CD14-positive monocyte (primary cell): ENCODE measurements around the gene GCK. TPM values are rescaled to one million over a fixed set of nuclear protein-coding genes. Genes with fewer than 3 reads are reported as not detected.

ENCODE experiments used
- DNase-seq, 3 donors: peaks; one replicate each; pipeline ENCODE4 v3.0.0-alpha.2; 2011 to 2022
- H2AFZ ChIP-seq: 2 replicates; pipeline ENCODE4 v1.6.0; 2012; ENCODE audit warnings: mild to moderate bottlenecking, low read depth, low read length, inconsistent platforms; ENCODE audit not compliant: insufficient read depth, poor library complexity, severe bottlenecking
- H3K27ac ChIP-seq, 2 donors: 1 replicate in 1 of 2; 2 replicates in 1 of 2; pipeline ENCODE4 v1.5.1; 2012 to 2013; ENCODE audit warnings: low read length in 2 of 2, control low read depth in 1 of 2, inconsistent platforms in 1 of 2, low read depth in 1 of 2, mild to moderate bottlenecking in 1 of 2
- H3K27me3 ChIP-seq, 2 donors: one replicate each; pipeline versions ENCODE4 v1.6.0 to v1.6.1; 2011 to 2013; ENCODE audit warnings: low read length in 2 of 2; ENCODE audit not compliant: control insufficient read depth in 2 of 2, insufficient read depth in 2 of 2
- H3K36me3 ChIP-seq, 2 donors: replicated peaks in 1 of 2; 1 replicate in 1 of 2; 2 replicates in 1 of 2; pipeline versions ENCODE4 v1.5.1 to v1.6.1; 2012 to 2013; ENCODE audit warnings: low read length in 2 of 2, control low read depth in 1 of 2, inconsistent platforms in 1 of 2, mild to moderate bottlenecking in 1 of 2; ENCODE audit not compliant: insufficient read depth in 2 of 2, control insufficient read depth in 1 of 2
- H3K4me1 ChIP-seq, 2 donors: 1 replicate in 1 of 2; 2 replicates in 1 of 2; pipeline versions ENCODE4 v1.5.1 to v1.6.1; 2012 to 2013; ENCODE audit warnings: low read length in 2 of 2, control low read depth in 1 of 2, inconsistent platforms in 1 of 2, mild to moderate bottlenecking in 1 of 2, moderate library complexity in 1 of 2; ENCODE audit not compliant: insufficient read depth in 2 of 2, control insufficient read depth in 1 of 2
- H3K4me2 ChIP-seq: replicated peaks from 2 replicates; pipeline ENCODE3; 2012; ENCODE audit warnings: low read length, moderate library complexity, mild to moderate bottlenecking; ENCODE audit not compliant: poor library complexity, severe bottlenecking; ENCODE audit errors: extremely low read depth
- H3K4me3 ChIP-seq, 3 experiments: fragments of 200-600 bp in 1 of 3; sonication (generic) in 1 of 3; replicated peaks in 1 of 3; 1 replicate in 2 of 3; 2 replicates in 1 of 3; pipeline ENCODE4 v1.5.1; 2011 to 2013; ENCODE audit warnings: low read length in 3 of 3, mild to moderate bottlenecking in 3 of 3, control low read depth in 2 of 3, low read depth in 2 of 3, inconsistent platforms in 1 of 3, moderate library complexity in 1 of 3
- H3K79me2 ChIP-seq: 2 replicates; pipeline ENCODE4 v1.6.0; 2012; ENCODE audit warnings: mild to moderate bottlenecking, control low read depth, inconsistent platforms, low read length, moderate library complexity; ENCODE audit not compliant: insufficient read depth
- H3K9ac ChIP-seq: 2 replicates; pipeline ENCODE4 v1.6.0; 2017; ENCODE audit warnings: low read length, mild to moderate bottlenecking; ENCODE audit not compliant: insufficient read depth, poor library complexity, severe bottlenecking
- H3K9me3 ChIP-seq, 2 donors: replicated peaks in 1 of 2; 1 replicate in 1 of 2; 2 replicates in 1 of 2; pipeline versions ENCODE4 v1.5.1 to v1.6.1; 2012 to 2013; ENCODE audit warnings: low read length in 2 of 2, control low read depth in 1 of 2; ENCODE audit not compliant: control insufficient read depth in 1 of 2, insufficient read depth in 1 of 2
- H4K20me1 ChIP-seq: 2 replicates; pipeline ENCODE4 v1.6.0; 2012; ENCODE audit warnings: mild to moderate bottlenecking, low read length, control low read depth, moderate library complexity; ENCODE audit not compliant: insufficient read depth
- H3K27ac Mint-ChIP-seq, 7 donors: one replicate each; pipeline ENCODE4 v1.8.0; 2020; ENCODE audit warnings: mild to moderate bottlenecking in 7 of 7, mixed read lengths in 7 of 7, moderate library complexity in 6 of 7, inconsistent platforms in 2 of 7
- H3K27me3 Mint-ChIP-seq, 3 donors: one replicate each; pipeline ENCODE4 v1.8.0; 2021 to 2022; ENCODE audit warnings: low read depth in 3 of 3, mild to moderate bottlenecking in 3 of 3, mixed read lengths in 3 of 3, moderate library complexity in 3 of 3, inconsistent platforms in 1 of 3
- H3K36me3 Mint-ChIP-seq, 2 donors: one replicate each; pipeline ENCODE4 v1.8.0; 2020; ENCODE audit warnings: mixed read lengths in 2 of 2, inconsistent platforms in 1 of 2, mild to moderate bottlenecking in 1 of 2
- H3K4me1 Mint-ChIP-seq: one replicate; pipeline ENCODE4 v1.8.0; 2020; ENCODE audit warnings: mild to moderate bottlenecking, mixed read lengths
- H3K4me3 Mint-ChIP-seq, 2 donors: one replicate each; pipeline ENCODE4 v1.8.0; 2020; ENCODE audit warnings: mild to moderate bottlenecking in 2 of 2, mixed read lengths in 2 of 2, moderate library complexity in 1 of 2
- H3K9me3 Mint-ChIP-seq, 7 donors: one replicate each; pipeline ENCODE4 v1.8.0; 2020 to 2022; ENCODE audit warnings: mixed read lengths in 7 of 7, mild to moderate bottlenecking in 6 of 7, moderate library complexity in 6 of 7, inconsistent platforms in 2 of 7
- CTCF ChIP-seq: fragments of 200-600 bp; IDR thresholded peaks from one replicate; pipeline ENCODE4 v1.8.0; 2022; ENCODE audit warnings: antibody characterized with exemption, mild to moderate bottlenecking
- WGBS: methylation state at CpG from one replicate; pipeline ENCODE4 v1.1.5; 2013; ENCODE audit warnings: missing lambda C conversion rate; ENCODE audit not compliant: insufficient coverage; 5-methylcytosine and 5-hydroxymethylcytosine counted together
- intact Hi-C, 2 donors: fragments of 100-400 bp; cut with micrococcal nuclease; formaldehyde crosslinking; loops; one replicate each; pipeline versions ENCODE4 v1.15.0 to v1.15.1; 2023
- polyA plus RNA-seq, 3 donors: library from polyadenylated mRNA; depleted of rRNA in 1 of 3; unstranded in 2 of 3; stranded (reverse) in 1 of 3; fragments of 300-500 nt in 2 of 3; fragments of >200 nt in 1 of 3; fragmentation: Illumina TruSeq in 2 of 3; gene quantifications; 1 replicate in 2 of 3; 2 replicates in 1 of 3; pipeline ENCODE4 v1.2.3, GENCODE V29; 2012 to 2021

GCK gene
- polyA plus RNA-seq, 3 donors = not detected

DNA sequence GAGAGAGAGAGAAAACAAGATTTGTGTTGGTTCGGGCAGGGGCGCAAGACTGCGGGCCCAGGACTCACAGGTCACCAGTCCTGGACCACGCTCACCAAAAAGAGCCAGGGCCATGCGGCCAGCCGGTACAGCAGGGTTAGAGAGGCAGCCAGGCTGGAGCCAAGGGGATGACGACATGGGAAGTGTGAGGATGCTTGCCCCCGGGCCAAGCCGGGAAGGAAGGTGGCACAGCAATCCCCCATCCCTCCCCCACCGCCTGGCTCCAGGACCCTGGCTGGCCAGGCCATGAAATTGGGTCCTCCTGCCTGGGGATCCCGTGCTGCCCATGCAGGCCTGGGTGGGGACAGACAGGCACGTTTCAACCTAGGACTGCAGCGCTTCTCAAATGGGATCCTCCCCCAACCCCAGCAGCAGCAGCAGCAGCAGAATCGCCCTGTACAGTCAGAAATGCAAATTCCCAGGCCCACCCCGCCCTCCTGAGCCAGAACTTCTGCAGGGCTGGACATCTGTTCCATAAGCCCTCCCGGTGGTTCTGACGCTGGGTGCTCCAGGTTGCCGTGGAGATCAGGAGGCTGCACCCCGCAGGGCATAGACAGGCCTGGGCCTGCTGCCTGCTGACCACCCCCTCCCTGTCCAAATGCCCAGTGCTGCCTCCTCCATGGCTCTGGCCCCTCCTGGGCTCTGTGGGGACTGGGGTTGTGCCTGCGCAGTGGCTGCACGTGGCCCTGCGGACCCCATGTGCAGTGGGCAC, 46.5 kb upstream of the GCK start:
- 85% methylated on average over 20 of the region's 22 CpGs for WGBS
- Histone ChIP-seq H3K27me3 (no peaks in the 10 kb centered on the region), H3K9ac (no peak overlapping the region), H3K4me3 (no peak overlapping the region), H4K20me1 (no peaks in the 10 kb centered on the region), H3K4me2 (no peak overlapping the region), H3K36me3 (no peaks in the 10 kb centered on the region), H3K79me2 (no peaks in the 10 kb centered on the region), H3K9me3 (no peaks in the 10 kb centered on the region), H3K27ac (no peak overlapping the region), H3K4me1 (no peaks in the 10 kb centered on the region), H2AFZ (no peak overlapping the region)
- Mint-ChIP-seq H3K9me3 (no peaks in the 10 kb centered on the region), H3K27ac (peak overlapping the region in 1 of 7 donors; percentile 55), H3K4me1 (peaks cover 2% of the 10 kb centered on the region), H3K27me3 (peaks cover 0 to 3% (median 2%) of the 10 kb centered on the region in 3 donors), H3K36me3 (no peaks in the 10 kb centered on the region), H3K4me3 (no peak overlapping the region)
- TF ChIP-seq CTCF = no peak
- intact Hi-C loops = loop anchor here in 1 of 2 donors (5.0 kb wide), 1 partner anchor 242 kb away; no protein-coding TSS in a partner anchor
- DNase-seq = no peak

GRCh38 chr7:44235066-44235465, 45.8 kb upstream of the GCK start:
- H2AFZ ChIP-seq = no peak overlapping the region
- Mint-ChIP-seq H3K9me3 (no peaks in the 10 kb centered on the region), H3K4me3 (no peak overlapping the region), H3K36me3 (no peaks in the 10 kb centered on the region), H3K4me1 (peaks cover 2% of the 10 kb centered on the region), H3K27me3 (peaks cover 0 to 3% (median 2%) of the 10 kb centered on the region in 3 donors), H3K27ac (no peak overlapping the region)
- no peak overlapping the region for H3K9ac ChIP-seq
- H3K4me3 ChIP-seq = no peak overlapping the region
- no peaks in the 10 kb centered on the region for H4K20me1 ChIP-seq
- intact Hi-C loops = loop anchor here in 1 of 2 donors (5.0 kb wide), 1 partner anchor 242 kb away; no protein-coding TSS in a partner anchor
- no peaks in the 10 kb centered on the region for H3K27me3 ChIP-seq
- TF ChIP-seq CTCF = no peak
- WGBS = 100% methylated on average over 4 of the region's 8 CpGs
- no peaks in the 10 kb centered on the region for H3K79me2 ChIP-seq
- H3K4me1 ChIP-seq = no peaks in the 10 kb centered on the region
- no peak for DNase-seq
- no peak overlapping the region for H3K27ac ChIP-seq
- no peak overlapping the region for H3K4me2 ChIP-seq
- H3K9me3 ChIP-seq = no peaks in the 10 kb centered on the region
- no peaks in the 10 kb centered on the region for H3K36me3 ChIP-seq
